ENCODE measurements around the gene RNF17. TPM values are rescaled to one million over a fixed set of nuclear protein-coding genes. Genes with fewer than 3 reads are reported as not detected.
"Not testable (repeated sequence)": the region's sequence is repeated elsewhere in the genome, so short reads cannot be mapped to it uniquely, and the experiment has no call there.

Gene RNF17
- total RNA-seq, 1 donor from 2014 or later: not detected

DNA sequence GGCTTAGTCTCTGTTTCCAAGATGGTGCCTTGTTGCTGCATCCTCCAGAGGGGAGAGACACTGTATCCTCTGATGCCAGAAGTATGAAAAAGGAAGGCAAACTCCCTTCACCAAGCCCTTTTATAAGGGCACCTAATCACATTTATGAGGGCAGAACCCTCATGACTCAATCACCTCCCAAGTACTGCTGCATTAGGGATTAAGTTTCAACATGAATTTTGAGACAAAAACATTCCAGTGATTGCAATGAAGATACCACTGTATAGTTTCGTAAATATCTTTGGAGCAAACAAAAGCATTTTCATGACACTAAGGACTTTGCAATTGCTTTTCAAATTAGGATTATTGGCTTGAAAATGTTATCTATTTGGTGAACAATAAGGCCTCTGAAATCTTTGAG is 63.8 kb downstream of the RNF17 start:
- ATAC-seq: no peak

DNA sequence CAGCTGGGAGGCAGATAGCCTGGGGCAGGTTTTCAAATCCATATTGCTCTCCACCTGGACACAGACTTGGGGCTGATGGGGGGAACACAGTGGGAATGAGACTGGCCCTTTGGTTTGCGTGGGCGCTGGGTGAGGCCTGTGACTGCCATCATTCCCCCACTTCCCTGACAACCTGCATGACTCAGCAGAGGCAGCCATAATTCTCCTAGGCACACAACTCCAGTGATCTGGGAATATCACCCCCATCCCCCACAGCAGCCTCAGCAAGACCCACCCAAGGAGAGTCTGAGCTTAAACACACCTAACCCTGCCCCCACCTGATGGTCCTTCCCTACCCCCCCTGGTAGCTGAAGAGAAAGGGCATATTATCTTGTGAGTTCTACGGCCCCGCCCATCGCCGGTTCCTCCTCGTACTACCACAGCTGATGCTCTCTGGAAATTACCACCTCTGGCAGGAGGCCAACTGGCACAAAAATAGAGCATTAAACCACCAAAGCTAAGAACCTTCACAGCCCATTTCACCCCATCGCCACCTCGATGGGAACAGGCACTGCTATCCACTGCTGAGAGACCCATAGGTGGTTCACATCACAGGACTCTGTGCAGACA is 71.0 kb downstream of the RNF17 start:
- ATAC-seq (no peak), DNase-seq (ENCODE audit: low spot score) (no peak)
- intact Hi-C loops (cut with DNase I): loop anchor here (5.0 kb wide), 1 partner anchor 927 kb away; no protein-coding TSS in a partner anchor

More for the DNA sequence above, 63.8 kb downstream of the RNF17 start:
- intact Hi-C loops (cut with DNase I): no loop called here
- DNase-seq (ENCODE audit: low spot score): no peak

- ATAC-seq; DNase-seq (ENCODE audit: low spot score); intact Hi-C loops (cut with DNase I): not testable (repeated sequence)
Measured at GRCh38 chr13:24837528-24837927, 73.6 kb downstream of the RNF17 start.

GRCh38 chr13:24842549-24843274 is 78.7 kb downstream of the RNF17 start:
- no peak for ATAC-seq
- DNase-seq (ENCODE audit: low spot score): no peak
- intact Hi-C loops (cut with DNase I): no loop called here

- DNase-seq (ENCODE audit: low spot score) (no peak), ATAC-seq (no peak)
- intact Hi-C loops (cut with DNase I): no loop called here
Measured at GRCh38 chr13:24851546-24851945, 87.6 kb downstream of the RNF17 start.

- ATAC-seq (no peak), DNase-seq (ENCODE audit: low spot score) (no peak)
- intact Hi-C loops (cut with DNase I): no loop called here
Measured at GRCh38 chr13:24854311-24854710, 90.3 kb downstream of the RNF17 start.

DNA sequence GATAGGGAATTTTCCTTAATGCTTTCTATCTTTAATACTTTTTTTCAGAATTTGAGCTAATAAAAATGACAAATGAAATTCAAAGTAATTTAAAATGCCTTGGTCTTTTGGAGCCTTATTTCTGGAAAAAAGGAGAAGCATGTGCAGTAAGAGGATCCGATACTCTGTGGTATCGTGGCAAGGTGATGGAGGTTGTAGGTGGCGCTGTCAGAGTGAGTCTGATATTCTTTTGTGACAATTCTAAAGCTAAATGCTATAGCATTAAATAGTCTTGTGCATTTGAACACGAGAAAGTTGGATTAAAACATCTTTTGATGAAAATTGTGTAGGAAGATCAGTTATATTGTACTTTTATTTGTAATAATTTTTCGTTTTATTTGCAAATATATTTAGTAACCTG is 95.0 kb downstream of the RNF17 start:
- DNase-seq (ENCODE audit: low spot score): no peak
- no peak for ATAC-seq
- intact Hi-C loops (cut with DNase I): no loop called here

- no peak for ATAC-seq
- DNase-seq (ENCODE audit: low spot score): no peak
- intact Hi-C loops (cut with DNase I): no loop called here
Measured at GRCh38 chr13:24860770-24861169, 96.8 kb downstream of the RNF17 start.

- ATAC-seq: no peak
- no peak for DNase-seq (ENCODE audit: low spot score)
- intact Hi-C loops (cut with DNase I): no loop called here
Measured at GRCh38 chr13:24861617-24862362, 97.8 kb downstream of the RNF17 start.

- DNase-seq (ENCODE audit: low spot score) (no peak), ATAC-seq (no peak)
- intact Hi-C loops (cut with DNase I): no loop called here
Measured at GRCh38 chr13:24863748-24864540, 100.0 kb downstream of the RNF17 start.

DNA sequence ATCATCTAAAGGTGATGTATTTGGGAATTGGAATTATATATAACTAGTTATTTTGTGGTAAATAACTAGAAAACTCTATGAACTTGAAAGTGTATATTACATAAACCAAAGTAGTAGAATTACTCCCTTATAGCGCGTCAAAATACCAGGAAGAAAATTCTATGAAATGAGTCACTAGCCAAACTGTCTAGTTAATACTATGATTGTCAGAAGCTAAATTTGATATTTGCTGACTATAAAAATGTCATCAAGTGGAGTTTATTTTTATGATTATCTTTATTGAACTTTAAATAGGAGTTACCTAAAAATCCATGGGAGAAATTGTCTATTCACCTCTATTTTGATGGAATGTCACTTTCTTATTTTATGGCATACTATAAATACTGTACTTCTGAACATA is 100.6 kb downstream of the RNF17 start:
- DNase-seq (ENCODE audit: low spot score) (no peak), ATAC-seq (no peak)
- intact Hi-C loops (cut with DNase I): no loop called here

GRCh38 chr13:24865163-24865953 is 101.4 kb downstream of the RNF17 start:
- intact Hi-C loops (cut with DNase I): no loop called here
- DNase-seq (ENCODE audit: low spot score): no peak
- ATAC-seq: no peak

- intact Hi-C loops (cut with DNase I): no loop called here
Measured at GRCh38 chr13:24866488-24866887, 102.5 kb downstream of the RNF17 start.

GRCh38 chr13:24868874-24869273 is 104.9 kb downstream of the RNF17 start:
- no peak for ATAC-seq
- DNase-seq (ENCODE audit: low spot score): no peak
- intact Hi-C loops (cut with DNase I): no loop called here

More at GRCh38 chr13:24866488-24866887, 102.5 kb downstream of the RNF17 start:
- DNase-seq (ENCODE audit: low spot score) (no peak), ATAC-seq (no peak)

DNA sequence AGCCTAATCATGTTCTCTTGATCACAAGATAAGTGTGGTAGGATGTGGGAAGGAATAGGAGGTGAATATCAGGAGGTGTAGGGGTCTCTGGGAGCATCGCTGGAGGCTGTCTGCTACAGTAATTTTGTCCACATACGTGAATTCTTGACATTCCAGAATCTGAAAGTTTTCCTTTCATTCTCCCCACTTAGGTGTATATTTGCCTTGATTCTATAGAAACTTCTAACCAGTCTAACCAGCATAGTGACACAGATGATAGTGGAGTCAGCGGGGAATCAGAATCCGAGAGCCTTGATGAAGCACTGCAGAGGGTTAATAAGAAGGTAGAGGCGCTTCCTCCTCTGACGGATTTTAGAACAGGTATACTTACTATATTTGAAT is 106.4 kb downstream of the RNF17 start:
- intact Hi-C loops (cut with DNase I): no loop called here
- no peak for ATAC-seq
- DNase-seq (ENCODE audit: low spot score): no peak

DNA sequence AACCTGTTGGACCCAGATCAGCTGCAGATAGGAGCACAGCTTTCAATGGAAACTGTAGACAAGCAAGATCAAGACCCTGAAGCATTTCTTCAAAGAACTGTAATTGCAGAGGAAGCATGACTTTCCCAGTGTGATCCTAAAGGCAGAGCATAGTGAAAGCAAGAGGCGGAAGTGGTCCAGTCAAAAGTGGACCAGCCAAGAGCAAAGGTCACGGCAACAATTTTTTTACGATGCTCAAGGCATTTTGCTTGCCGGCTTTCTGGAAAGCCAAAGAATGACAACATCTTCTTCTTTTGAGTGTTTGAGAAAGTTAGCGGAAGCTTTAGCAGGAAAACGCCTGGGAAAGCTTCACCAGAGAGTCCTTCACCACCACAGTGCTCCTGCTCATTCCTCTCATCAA is 111.6 kb downstream of the RNF17 start:
- intact Hi-C loops (cut with DNase I): no loop called here
- DNase-seq (ENCODE audit: low spot score) (no peak), ATAC-seq (no peak)

DNA sequence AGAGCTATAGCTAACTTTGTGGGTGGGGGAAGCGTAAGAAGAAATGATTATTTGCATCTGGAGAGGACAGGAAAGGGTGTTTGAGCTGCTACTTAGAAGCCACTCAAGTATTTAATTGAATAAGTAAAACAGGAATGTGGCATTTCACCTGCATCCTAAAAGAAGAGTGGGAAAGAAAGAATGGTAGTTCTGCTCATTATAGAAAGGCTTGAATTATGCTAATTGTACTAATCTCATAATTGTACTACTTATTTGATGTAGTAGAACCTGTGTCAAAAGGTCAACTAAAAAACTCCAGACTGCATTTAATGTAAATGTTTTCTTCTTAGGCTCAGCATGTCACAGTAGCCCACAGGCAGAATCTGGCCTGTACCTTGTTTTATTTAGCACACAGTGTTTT is 113.6 kb downstream of the RNF17 start:
- intact Hi-C loops (cut with DNase I): no loop called here
- no peak for DNase-seq (ENCODE audit: low spot score)
- ATAC-seq: no peak

- DNase-seq (ENCODE audit: low spot score) (no peak), ATAC-seq (no peak)
- intact Hi-C loops (cut with DNase I): no loop called here
Measured at GRCh38 chr13:24878340-24878739, 114.4 kb downstream of the RNF17 start.

DNA sequence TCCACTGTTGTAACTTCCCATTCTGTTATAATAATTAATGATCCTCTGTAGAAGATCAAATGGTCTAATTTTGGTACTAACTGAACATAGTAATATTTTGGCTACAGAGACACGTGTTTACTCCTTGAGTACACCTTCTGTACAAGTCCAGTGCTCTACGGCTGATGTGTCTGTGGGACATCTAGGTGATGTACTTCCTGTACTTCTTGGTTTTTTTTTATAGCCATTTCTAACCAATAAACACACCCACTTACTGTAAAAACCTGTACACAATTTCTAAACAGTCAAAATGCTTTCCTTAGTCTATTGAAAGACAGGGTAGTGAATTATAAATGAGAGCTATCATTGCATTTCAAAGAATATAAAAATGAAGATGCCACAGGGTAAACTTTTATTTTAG is 118.7 kb downstream of the RNF17 start:
- DNase-seq (ENCODE audit: low spot score) (no peak), ATAC-seq (no peak)
- intact Hi-C loops (cut with DNase I): no loop called here
